LNCaP clone FGC (cell line): ENCODE results near the gene INPP5D.

Source experiments
- DNase-seq: peaks from one replicate; pipeline ENCODE4 v3.0.0-alpha.2; 2011; ENCODE audit warnings: low read depth
- H3K4me3 ChIP-seq: 2 replicates; pipeline ENCODE4 v1.5.1; 2011; ENCODE audit warnings: mild to moderate bottlenecking, low read depth, low read length, control low read depth
- TF ChIP-seq, protein P1 (sequence below): IDR thresholded peaks from 2 replicates; pipeline ENCODE4 v1.5.1; 2012; ENCODE audit warnings: mild to moderate bottlenecking; ENCODE audit not compliant: control insufficient read depth, insufficient read depth; ENCODE audit errors: extremely low read depth

The INPP5D gene

DNA sequence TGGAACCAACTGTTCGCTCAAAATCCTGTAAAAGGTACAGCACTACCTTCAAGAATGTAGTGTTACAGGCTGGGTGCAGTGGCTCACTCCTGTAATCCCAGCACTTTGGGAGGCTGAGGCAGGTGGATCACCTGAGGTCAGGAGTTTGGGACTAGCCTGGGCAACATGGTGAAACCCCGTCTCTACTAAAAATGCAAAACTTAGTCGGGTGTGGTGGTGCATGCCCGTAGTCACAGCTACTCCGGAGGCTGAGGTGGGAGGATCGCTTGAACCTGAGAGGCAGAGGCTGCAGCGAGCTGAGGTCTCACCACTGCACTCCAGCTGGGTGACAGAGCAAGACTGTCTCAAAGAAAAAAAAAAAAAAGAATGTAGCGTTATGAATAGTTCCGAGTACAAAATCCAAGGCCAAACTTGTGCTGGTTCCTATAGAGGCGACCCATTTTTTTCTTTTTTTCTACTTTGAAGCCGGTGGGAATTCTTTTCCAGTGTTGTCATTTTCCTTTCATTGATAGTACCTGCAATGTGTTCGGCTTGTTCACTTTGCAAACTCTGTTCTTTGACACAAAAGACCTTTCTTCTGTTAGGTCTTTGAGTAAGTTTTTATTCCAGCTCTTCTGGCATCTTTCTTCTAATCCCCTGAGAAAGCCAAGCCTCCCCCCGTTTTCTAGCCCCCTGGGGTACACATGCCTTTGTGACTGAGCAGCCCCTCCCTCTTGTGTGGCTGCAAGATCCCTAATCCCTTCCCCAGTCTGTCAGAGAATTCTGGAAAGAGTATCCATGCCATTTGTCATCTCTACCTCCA, 25.1 kb downstream of the INPP5D start:
- H3K4me3 ChIP-seq: no peak overlapping the region
- TF ChIP-seq, protein P1, sequence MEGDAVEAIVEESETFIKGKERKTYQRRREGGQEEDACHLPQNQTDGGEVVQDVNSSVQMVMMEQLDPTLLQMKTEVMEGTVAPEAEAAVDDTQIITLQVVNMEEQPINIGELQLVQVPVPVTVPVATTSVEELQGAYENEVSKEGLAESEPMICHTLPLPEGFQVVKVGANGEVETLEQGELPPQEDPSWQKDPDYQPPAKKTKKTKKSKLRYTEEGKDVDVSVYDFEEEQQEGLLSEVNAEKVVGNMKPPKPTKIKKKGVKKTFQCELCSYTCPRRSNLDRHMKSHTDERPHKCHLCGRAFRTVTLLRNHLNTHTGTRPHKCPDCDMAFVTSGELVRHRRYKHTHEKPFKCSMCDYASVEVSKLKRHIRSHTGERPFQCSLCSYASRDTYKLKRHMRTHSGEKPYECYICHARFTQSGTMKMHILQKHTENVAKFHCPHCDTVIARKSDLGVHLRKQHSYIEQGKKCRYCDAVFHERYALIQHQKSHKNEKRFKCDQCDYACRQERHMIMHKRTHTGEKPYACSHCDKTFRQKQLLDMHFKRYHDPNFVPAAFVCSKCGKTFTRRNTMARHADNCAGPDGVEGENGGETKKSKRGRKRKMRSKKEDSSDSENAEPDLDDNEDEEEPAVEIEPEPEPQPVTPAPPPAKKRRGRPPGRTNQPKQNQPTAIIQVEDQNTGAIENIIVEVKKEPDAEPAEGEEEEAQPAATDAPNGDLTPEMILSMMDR: no peak
- no peak for DNase-seq

DNA sequence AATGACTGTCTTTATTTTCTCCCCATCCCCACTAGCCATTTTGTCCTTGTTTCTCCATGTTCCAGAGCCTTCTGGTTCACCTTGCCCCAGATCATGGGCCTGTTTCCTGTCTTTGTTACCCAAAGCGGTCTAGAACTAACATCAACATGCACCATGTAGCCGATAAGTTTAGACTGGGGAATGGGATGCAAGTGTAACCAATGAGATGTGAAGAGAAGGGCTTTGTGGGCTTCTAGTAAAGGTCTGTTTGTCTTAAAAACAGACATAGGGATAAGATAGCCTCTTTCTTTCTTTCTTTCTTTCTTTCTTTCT, 25.7 kb downstream of the INPP5D start:
- H3K4me3 ChIP-seq: no peak overlapping the region
- TF ChIP-seq, protein P1: no peak
- DNase-seq: no peak

DNA sequence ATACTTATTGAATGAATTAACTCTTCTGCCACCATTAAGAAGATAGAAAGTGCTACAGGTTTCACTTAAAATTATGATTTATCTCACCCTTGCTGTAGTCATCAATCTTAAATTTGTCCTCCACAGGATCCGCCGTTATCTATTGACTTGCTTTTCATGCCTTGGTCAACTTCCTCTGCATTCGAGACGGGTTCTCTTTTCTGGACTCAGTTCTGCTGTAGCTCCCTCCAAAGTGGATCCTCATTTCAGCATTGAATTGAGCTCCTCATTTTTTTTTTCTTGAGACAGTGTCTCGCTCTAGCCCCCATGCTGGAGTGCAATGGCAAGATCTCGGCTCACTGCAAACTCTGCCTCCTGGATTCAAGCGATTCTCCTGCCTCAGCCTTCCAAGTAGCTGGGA, 27.6 kb downstream of the INPP5D start:
- TF ChIP-seq, protein P1: no peak
- H3K4me3 ChIP-seq: no peak overlapping the region
- DNase-seq: no peak

DNA sequence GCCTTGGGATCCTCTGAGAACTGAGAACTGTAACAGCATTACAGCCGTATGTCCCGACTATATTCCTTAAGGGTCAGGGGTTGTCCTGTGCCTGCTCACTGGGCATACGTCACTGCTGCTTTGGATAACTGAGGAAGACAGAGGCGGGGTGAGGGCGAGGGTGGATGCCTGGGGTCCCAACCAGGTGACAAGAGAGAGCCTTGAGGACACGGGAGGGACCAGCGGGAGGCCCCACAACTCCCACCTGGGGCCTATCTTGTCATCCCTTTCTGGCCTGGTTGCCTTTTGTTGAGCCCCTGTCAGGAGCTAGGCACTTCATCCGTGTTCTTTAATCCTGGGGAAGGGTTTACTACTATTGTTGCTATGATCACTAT, 28.8 kb downstream of the INPP5D start:
- TF ChIP-seq, protein P1: no peak
- no peak for DNase-seq
- H3K4me3 ChIP-seq: no peak overlapping the region

DNA sequence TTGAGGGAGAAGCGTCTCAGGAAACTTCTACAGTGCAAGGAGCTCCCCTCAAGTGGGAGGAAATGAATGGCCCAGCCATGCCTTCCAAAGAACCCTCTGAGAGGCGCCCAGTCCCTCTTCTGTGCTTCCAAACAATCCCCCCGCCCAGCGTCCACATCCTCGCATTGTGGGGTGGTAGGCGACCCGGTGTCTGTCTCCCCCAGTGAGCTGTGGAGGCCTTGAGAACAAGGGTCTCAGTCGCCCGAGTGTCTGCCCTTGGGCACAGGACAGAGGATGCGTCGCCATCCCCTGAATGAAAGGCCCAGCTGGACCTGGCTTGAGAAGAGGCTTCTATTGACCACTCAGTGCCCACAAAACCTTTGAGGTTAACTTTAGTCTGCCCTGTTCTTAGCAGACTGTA, 29.7 kb downstream of the INPP5D start:
- TF ChIP-seq, protein P1: no peak
- no peak overlapping the region for H3K4me3 ChIP-seq
- DNase-seq: no peak

DNA sequence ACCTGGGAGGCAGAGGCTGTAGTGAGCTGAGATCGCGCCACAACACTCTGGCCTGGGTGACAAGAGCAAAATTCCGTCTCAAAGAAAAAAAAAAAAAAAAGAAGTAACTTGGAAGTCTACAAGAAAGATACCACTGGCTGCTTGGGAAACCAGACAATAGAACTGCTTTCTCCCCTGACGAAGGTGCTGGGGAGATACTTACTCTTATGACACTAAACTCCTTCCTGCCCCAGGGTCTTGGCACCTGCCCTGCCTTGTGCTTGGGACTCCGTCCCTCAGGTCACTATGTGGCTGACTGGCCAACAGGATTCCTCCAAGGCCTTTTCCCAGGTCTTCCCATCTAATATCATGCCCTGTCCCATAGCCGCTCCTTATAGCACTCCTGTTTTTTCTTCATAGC, 30.7 kb downstream of the INPP5D start:
- H3K4me3 ChIP-seq: no peak overlapping the region
- no peak for DNase-seq
- TF ChIP-seq, protein P1: no peak

DNA sequence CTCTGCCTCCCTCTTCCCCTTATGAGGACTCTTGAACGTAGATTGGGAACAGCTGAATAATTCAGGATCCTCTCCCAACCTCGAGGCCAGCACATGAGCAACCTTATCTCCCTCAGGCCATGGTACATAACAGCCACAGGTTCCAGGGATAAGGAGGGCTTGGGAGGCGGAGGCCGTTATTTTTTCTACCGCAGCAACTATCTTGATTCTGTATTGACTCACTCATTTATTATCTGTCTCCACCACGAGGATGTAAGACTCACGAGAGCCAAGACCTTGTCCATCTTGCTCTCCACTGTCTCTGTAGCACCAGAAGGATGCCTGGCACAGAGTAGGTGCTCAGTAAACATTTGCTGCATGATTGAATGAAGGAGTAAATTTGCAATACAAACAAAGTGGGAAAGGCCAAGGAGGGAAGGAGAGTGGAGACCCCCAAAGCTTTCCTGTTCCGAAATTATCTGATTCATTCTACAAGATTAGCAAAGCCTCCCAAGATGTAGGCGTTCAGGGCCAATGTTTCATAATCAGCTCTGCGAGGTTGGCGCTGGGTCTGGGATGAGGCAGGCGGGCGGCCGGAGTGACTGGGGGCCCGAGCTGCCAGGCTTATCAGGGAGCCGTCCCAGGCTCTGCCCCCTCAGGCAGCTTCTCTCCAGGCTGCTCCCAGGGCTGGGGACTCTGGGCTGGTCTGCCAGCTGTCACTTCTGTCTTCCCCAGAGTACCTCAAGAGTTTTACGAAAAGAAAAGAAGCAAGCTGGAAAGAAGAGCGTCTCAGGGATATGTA, 31.6 kb downstream of the INPP5D start:
- no peak overlapping the region for H3K4me3 ChIP-seq
- no peak for DNase-seq
- TF ChIP-seq, protein P1: no peak
